GM12872 (cell line): Measurements from ENCODE around the gene KCNE3.

Source experiments
- CTCF ChIP-seq: IDR thresholded peaks from 3 replicates; pipeline ENCODE4 v1.5.1; 2011; ENCODE audit warnings: low read depth, mild to moderate bottlenecking, low read length, moderate library complexity; ENCODE audit not compliant: insufficient read depth

KCNE3 gene

DNA sequence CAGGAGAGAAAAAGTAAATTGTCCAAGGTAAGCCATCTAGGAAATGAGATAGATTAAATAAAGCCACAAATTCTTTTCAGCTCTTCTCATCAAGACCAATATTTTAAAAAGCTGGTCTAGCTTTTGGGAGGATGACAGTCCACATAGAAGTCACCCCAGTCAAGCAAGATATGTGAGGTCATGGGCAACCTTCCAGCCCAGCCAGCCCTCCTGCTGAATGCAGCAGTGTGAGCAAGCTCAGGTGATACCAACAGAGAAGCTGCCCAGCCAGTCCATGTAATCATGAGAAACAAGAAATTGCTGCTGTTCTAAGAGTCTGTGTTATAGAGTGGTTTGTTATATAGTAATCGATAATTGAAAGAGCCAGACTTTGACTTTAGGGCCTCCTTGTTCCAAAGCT, 28.7 kb downstream of the KCNE3 start:
- TF ChIP-seq CTCF = no peak

DNA sequence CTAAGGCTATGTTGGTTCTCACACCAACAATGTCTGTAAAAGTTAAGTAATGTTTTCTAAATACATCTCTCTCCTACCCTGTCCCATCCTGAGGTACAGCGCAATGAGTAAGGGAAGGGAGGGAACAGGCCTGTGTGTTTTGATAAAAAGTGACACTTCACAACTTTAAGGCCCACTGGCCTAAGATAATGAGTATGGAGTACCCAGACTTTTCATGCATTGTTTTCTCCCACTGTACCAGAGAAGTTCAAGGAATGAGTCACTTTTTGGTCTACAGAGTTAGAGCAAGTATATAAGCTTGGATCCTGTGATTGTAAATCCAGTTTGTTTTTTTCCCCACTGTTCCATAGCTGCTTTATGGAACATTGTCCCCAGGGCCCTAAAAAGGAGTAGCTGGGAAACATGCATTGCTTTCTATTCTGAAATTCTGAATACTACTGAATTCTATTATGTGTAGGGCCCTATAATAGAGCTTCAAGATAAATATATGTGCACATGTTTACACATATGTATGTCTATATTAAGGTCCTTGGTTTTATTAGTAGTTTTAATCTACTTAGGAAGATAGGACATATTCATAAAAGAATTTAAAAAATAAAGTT, 29.8 kb downstream of the KCNE3 start:
- no peak for TF ChIP-seq CTCF

DNA sequence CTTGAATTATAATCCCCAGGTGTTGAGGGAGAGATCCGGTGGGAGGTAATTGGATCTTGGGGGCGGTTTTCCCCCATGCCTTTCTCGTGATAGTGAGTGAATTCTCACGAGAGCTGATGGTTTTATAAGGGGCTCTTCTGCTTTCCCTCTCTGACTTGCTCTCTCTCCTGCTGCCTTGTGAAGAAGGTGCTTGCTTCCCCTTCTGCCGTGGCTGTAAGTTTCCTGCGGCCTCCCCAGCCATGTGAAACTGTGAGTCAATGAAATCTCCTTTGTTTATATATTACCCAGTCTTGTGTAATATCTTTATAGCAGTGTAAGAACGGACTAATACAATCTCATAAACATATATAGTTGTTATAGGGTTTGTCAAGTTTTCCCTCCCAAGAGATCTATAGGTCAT, 32.8 kb downstream of the KCNE3 start:
- no peak for TF ChIP-seq CTCF

DNA sequence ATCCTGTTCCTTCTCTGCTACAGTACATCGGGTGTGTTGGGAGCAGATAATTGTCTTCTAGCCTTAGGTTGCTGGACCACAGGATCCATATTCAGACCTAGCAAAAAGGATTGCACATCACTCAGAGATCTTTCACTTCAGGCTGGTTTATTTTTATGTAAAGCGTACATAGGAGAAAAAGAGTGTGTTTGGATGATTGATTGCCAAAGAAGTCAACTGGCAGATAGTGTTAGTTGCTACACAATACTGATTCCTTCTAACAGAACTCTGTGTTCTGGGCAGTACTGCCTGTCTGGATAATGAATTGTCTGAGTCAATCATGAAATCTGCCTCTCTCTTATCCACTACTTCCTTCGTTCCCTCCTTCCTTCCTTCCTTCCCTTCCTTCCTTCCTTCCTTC, 38.1 kb downstream of the KCNE3 start:
- no peak for TF ChIP-seq CTCF

DNA sequence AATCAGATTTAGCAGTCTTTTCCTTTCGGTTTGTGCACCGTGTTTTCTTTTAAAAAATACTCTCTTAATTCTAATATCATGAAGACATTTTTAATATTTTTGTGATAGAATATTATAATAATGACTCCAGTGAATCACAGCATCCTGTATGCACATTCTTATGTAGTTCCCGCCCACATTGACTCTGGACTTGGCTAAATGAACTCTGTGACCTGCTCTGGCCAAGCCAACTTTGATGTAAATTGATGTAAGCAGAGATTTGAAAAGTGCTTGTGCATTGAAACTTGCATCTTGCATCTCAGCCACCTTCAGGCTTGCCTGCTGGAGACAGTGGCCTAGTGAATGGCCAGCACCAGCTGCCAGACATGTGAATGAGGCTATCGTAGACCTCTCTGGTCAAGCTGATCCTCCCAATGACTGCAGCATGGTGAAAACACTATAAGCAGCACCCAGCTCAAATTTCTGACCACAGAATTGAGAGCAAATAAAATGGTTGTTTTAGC, 39.9 kb downstream of the KCNE3 start:
- TF ChIP-seq CTCF = no peak

GRCh38 chr11:74425100-74425499, 42.2 kb downstream of the KCNE3 start:
- no peak for TF ChIP-seq CTCF

DNA sequence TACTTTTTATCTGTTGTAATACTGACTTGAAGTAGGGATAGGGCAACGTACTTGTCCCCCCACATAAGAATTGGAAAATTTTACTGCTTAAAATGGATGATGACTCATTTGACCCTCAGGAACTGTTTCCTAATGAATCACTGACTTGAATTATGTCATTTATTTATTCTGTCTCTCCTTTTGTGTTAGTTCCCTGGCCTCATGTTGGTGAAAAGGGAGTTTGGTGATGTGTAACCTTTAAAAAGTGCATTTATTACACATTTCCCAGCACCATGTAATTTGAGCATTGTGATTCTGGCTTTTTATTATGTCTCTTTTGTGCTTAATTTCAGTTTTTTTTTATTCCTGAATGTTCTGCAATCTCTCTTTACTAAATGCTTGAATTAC, 48.8 kb downstream of the KCNE3 start:
- no peak for TF ChIP-seq CTCF
